ENCODE measurements around the gene MAN2C1.

MAN2C1 gene

DNA sequence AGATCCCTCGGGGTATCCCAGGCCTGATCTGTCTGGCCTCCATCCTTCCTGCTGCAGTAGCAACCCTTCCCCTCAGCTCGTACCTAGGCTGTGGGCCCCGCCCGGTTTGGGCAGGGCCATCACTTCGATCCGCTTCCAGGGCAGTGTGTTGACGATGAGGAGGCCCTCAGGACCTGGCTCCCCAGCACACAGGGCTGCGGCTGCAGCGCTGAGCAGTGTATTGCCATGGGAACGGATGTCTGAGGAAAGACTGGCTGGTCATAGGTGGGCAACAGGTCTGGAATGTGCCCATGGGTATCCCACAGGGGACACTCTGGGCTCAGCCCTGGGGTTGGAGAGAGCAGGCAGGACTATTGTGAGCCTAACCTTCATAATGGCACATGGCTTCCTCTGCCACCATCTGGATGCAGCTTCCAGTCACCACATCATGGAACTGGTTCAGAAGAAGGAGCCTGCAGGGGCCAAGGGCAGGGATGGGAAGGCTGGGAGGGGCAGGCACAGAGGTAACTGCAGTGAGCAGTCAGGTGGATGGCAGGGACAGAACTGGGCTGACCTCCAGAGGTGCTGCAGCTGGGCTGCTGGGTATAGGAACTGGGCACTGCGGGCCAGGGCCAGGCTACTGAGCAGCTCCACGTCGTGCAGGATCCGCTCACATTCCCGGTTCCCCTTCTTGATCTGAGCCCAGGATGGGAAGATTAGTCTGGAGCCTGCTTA is 8.7 kb downstream of the MAN2C1 start:
- no peak overlapping the region for H3K27ac ChIP-seq
- TF ChIP-seq, protein P1, sequence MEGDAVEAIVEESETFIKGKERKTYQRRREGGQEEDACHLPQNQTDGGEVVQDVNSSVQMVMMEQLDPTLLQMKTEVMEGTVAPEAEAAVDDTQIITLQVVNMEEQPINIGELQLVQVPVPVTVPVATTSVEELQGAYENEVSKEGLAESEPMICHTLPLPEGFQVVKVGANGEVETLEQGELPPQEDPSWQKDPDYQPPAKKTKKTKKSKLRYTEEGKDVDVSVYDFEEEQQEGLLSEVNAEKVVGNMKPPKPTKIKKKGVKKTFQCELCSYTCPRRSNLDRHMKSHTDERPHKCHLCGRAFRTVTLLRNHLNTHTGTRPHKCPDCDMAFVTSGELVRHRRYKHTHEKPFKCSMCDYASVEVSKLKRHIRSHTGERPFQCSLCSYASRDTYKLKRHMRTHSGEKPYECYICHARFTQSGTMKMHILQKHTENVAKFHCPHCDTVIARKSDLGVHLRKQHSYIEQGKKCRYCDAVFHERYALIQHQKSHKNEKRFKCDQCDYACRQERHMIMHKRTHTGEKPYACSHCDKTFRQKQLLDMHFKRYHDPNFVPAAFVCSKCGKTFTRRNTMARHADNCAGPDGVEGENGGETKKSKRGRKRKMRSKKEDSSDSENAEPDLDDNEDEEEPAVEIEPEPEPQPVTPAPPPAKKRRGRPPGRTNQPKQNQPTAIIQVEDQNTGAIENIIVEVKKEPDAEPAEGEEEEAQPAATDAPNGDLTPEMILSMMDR (IDR thresholded peaks at IDR 0.05): no peak
- no peak overlapping the region for H3K9ac ChIP-seq
- H2AFZ ChIP-seq: no peak overlapping the region
- no peaks in the 10 kb centered on the region for H3K79me2 ChIP-seq
- H3K36me3 ChIP-seq (ENCODE audit: control insufficient read depth, insufficient read depth, low read length): no peaks in the 10 kb centered on the region
- H3K9me3 ChIP-seq (ENCODE audit: control insufficient read depth, low read length): no peaks in the 10 kb centered on the region
- H3K4me1 ChIP-seq: no peaks in the 10 kb centered on the region
- no peak overlapping the region for H3K4me2 ChIP-seq (ENCODE audit: low read length)
- H3K27me3 ChIP-seq (ENCODE audit: control insufficient read depth, insufficient read depth, low read length): no peaks in the 10 kb centered on the region
- no peak overlapping the region for H3K4me3 ChIP-seq (ENCODE audit: low read depth, low read length)

DNA sequence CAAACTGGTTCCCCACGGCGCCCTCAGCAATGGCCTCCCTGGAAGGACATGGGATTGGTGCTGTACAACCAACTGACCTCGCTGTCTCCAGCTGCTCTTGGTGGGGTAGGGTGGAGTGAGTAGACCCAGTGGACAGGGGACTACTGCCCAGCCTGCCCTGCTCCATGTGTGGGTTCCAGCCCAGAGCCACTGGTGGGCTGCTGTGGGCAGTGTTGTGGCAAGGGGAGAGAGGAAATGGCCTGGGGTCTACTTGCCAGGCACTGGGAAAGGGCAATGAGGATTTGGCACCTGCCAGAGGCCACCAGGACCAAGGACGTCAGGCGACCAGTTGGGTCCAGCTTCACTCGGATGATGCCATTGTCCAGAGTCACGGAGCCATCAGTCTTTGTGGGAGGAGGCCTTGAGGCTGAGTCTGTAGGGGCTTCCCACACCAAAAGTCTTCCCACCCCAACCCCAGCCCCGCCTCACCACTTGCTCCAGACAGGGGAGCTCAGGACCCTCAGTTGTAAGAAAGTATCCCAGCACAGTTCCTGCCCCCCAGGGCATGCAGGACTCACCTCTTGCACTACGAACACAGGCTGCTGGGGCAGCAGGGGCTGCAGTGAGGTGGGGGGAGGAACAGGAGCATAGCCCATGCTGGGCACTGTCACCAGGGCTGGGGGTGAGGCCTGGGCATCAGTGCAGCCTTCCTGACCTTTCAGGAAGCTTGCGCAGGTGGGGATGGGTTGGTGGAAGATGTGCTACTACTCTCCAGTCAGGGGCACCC is 9.5 kb downstream of the MAN2C1 start:
- TF ChIP-seq, protein P1 (IDR thresholded peaks at IDR 0.05): no peak
- Histone ChIP-seq H3K27ac (no peak overlapping the region), H3K4me1 (no peaks in the 10 kb centered on the region), H3K79me2 (no peaks in the 10 kb centered on the region), H3K4me3 (ENCODE audit: low read depth, low read length) (no peak overlapping the region), H3K36me3 (ENCODE audit: control insufficient read depth, insufficient read depth, low read length) (no peaks in the 10 kb centered on the region), H2AFZ (no peak overlapping the region), H3K4me2 (ENCODE audit: low read length) (no peak overlapping the region), H3K9me3 (ENCODE audit: control insufficient read depth, low read length) (no peaks in the 10 kb centered on the region), H3K27me3 (ENCODE audit: control insufficient read depth, insufficient read depth, low read length) (no peaks in the 10 kb centered on the region), H3K9ac (no peak overlapping the region)

DNA sequence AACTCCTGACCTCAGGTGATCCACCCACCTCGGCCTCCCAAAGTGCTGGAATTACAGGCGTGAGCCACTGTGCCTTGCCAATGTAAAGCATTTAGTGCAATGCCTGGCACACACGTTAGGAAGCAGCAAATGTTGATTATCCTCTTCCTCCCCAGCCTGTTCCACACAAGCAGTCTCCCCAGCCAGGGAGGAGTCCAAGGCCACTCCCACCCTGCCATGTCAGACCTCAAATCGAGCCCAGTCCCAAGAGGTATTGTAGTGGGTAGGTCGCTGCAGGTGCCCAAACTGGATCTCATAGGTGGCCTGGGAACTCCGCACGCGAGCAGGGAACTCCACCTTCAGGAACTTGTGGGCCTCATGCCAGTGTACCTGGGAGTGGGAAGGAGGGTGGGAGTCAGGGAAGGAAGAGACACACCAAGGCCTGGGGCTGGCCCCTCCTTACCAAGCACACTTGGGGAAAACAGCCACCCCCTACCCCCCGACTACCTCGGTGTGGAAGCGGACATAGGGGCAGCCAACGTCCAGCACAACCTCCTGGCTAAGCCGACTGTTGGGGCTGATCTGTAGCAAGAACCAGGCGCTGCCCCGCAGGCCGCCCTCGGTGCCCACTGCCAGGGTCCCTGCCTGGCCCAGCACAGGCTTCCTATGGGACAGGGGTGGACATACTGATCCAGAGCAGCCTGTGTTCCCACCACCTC is 10.3 kb downstream of the MAN2C1 start:
- no peaks in the 10 kb centered on the region for H3K4me1 ChIP-seq
- no peaks in the 10 kb centered on the region for H3K36me3 ChIP-seq (ENCODE audit: control insufficient read depth, insufficient read depth, low read length)

DNA sequence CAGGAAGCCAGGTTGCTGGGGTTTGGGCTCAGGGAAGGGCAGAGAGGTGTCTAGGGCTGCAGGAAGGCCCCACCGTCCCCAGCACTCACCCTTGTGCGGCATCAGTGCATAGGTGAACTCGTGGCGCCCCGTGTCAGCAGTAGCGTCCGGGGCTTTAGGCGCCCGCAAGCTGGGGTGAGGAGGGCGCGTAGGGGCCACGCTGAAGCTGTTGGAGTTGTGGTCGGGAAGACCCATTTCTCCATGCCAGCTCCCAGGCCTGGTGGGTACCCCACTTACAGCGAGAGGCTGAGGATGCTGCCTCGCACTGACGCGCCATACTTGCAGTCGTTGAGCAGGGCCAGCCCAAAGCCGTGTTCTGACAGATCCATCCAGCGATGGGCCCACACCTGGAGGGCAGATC is 11.9 kb downstream of the MAN2C1 start:
- TF ChIP-seq, protein P1 (IDR thresholded peaks at IDR 0.05): no peak
- no peak overlapping the region for H3K4me3 ChIP-seq (ENCODE audit: low read depth, low read length)
- no peaks in the 10 kb centered on the region for H3K36me3 ChIP-seq (ENCODE audit: control insufficient read depth, insufficient read depth, low read length)
- H3K9me3 ChIP-seq (ENCODE audit: control insufficient read depth, low read length): no peaks in the 10 kb centered on the region
- H2AFZ ChIP-seq: no peak overlapping the region
- no peaks in the 10 kb centered on the region for H3K27me3 ChIP-seq (ENCODE audit: control insufficient read depth, insufficient read depth, low read length)
- no peak overlapping the region for H3K4me2 ChIP-seq (ENCODE audit: low read length)
- H3K27ac ChIP-seq: no peak overlapping the region
- no peaks in the 10 kb centered on the region for H3K4me1 ChIP-seq
- no peak overlapping the region for H3K9ac ChIP-seq
- H3K79me2 ChIP-seq: no peaks in the 10 kb centered on the region

More for the DNA sequence above, 10.3 kb downstream of the MAN2C1 start:
- no peak overlapping the region for H3K27ac ChIP-seq
- H3K79me2 ChIP-seq: no peaks in the 10 kb centered on the region
- no peak overlapping the region for H3K9ac ChIP-seq
- TF ChIP-seq, protein P1 (IDR thresholded peaks at IDR 0.05): no peak
- no peaks in the 10 kb centered on the region for H3K9me3 ChIP-seq (ENCODE audit: control insufficient read depth, low read length)
- H3K4me3 ChIP-seq (ENCODE audit: low read depth, low read length): no peak overlapping the region
- H2AFZ ChIP-seq: no peak overlapping the region
- H3K27me3 ChIP-seq (ENCODE audit: control insufficient read depth, insufficient read depth, low read length): no peaks in the 10 kb centered on the region
- no peak overlapping the region for H3K4me2 ChIP-seq (ENCODE audit: low read length)

Data from parathyroid adenoma (tissue), 2 donors.